Measurements from ENCODE around the gene APBA2.
A peak's percentile ranks its signal among the peaks of the same experiment; 100 is the strongest.

Gene APBA2

DNA sequence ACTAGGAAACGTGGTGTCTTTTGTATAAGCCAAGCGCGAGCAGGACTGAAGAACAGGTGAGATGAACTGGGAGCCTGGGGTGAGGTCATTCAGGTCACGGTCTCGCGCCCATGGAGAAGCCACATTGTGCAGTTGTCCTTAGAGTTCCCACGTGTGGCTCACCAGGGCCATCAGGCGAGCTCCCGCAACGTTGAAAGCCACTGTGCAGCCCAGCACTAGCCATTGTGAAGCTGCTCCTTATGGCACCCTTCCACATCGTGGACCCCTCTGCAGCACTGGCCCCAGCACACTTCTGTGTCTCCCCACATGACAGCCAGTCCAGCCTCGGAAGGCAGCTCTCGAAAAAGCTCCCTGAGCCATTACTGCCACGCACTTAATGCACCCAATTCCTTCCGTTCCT lies 7.6 kb upstream of the APBA2 start:
- DNase-seq (ENCODE audit: extremely low read depth, low read depth) = no peak

DNA sequence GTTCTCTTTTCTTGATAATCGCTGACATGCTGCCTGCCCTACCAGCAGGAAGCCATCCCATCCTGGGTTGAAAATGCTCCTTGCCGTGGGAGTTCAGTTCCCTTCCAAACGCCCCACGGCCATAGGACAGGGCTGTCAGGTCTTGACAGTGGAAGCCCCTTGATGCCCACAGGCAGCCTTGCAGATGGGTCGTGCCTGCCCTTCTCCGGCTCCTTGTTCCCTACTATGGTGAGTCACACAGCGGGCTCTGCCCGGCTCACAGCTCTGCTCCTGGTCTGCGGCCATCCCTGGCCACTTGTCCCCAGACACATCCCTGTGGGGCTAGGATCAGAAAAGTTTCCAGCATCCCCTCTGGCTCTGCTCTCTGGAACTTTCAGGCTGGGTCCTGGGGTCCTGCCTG lies 6.2 kb upstream of the APBA2 start:
- TF ChIP-seq, protein P1, sequence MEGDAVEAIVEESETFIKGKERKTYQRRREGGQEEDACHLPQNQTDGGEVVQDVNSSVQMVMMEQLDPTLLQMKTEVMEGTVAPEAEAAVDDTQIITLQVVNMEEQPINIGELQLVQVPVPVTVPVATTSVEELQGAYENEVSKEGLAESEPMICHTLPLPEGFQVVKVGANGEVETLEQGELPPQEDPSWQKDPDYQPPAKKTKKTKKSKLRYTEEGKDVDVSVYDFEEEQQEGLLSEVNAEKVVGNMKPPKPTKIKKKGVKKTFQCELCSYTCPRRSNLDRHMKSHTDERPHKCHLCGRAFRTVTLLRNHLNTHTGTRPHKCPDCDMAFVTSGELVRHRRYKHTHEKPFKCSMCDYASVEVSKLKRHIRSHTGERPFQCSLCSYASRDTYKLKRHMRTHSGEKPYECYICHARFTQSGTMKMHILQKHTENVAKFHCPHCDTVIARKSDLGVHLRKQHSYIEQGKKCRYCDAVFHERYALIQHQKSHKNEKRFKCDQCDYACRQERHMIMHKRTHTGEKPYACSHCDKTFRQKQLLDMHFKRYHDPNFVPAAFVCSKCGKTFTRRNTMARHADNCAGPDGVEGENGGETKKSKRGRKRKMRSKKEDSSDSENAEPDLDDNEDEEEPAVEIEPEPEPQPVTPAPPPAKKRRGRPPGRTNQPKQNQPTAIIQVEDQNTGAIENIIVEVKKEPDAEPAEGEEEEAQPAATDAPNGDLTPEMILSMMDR (IDR thresholded peaks at IDR 0.05; ENCODE audit: low read depth, low read length) = no peak
- DNase-seq (ENCODE audit: extremely low read depth, low read depth) = no peak

More for the DNA sequence above, 7.6 kb upstream of the APBA2 start:
- TF ChIP-seq, protein P1 (IDR thresholded peaks at IDR 0.05; ENCODE audit: low read depth, low read length) = no peak

DNA sequence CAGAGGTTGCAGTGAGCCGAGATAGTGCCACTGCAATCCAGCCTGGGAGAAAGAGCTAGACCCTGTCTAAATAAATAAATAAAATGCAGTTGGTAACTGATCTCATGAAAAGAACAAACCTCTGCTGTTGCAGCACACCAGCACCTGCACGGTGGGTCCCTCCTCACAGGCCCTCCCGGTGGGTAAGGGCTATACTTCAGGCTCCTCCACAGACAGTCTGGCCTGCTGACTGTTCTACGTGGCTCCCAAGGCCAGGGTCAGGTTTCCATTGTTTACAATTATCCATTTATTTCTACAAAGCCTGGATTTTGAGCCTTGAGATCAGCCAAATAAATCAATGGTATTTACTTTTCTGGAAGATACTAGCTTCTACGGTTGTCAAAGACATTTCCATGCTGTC lies 5.1 kb upstream of the APBA2 start:
- no peak for DNase-seq (ENCODE audit: extremely low read depth, low read depth)
- TF ChIP-seq, protein P1 (IDR thresholded peaks at IDR 0.05; ENCODE audit: low read depth, low read length) = no peak

- DNase-seq (ENCODE audit: extremely low read depth, low read depth) = no peak
- TF ChIP-seq, protein P1 (IDR thresholded peaks at IDR 0.05; ENCODE audit: low read depth, low read length) = peak; percentile 10
These were observed 4.6 kb upstream of the APBA2 start for GRCh38 chr15:28881170-28881569.

GRCh38 chr15:28881600-28881999 lies 4.2 kb upstream of the APBA2 start:
- TF ChIP-seq, protein P1 (IDR thresholded peaks at IDR 0.05; ENCODE audit: low read depth, low read length) = no peak
- no peak for DNase-seq (ENCODE audit: extremely low read depth, low read depth)

GRCh38 chr15:28884151-28884940 lies 1.4 kb upstream of the APBA2 start:
- TF ChIP-seq, protein P1 (IDR thresholded peaks at IDR 0.05; ENCODE audit: low read depth, low read length) = no peak
- no peak for DNase-seq (ENCODE audit: extremely low read depth, low read depth)

- no peak for DNase-seq (ENCODE audit: extremely low read depth, low read depth)
- TF ChIP-seq, protein P1 (IDR thresholded peaks at IDR 0.05; ENCODE audit: low read depth, low read length) = no peak
These were observed 595 bp upstream of the APBA2 start for GRCh38 chr15:28885128-28885629.

Data from AG09319 (cell line).